Retinal pigment epithelial cell (primary cell): Measurements from ENCODE around the gene ALK.

Experiments used
- DNase-seq: peaks from one replicate; pipeline ENCODE4 v3.0.0-alpha.2; 2010; ENCODE audit warnings: low read depth
- H3K4me3 ChIP-seq: 2 replicates; pipeline ENCODE4 v1.5.1; 2011; ENCODE audit warnings: mild to moderate bottlenecking, low read length, control low read depth, moderate library complexity
- TF ChIP-seq, protein P1 (sequence below): conservative IDR thresholded peaks from 2 replicates; pipeline ENCODE4 v1.5.1; 2011; ENCODE audit warnings: low read depth, low read length, control low read depth, inconsistent platforms

The ALK gene

DNA sequence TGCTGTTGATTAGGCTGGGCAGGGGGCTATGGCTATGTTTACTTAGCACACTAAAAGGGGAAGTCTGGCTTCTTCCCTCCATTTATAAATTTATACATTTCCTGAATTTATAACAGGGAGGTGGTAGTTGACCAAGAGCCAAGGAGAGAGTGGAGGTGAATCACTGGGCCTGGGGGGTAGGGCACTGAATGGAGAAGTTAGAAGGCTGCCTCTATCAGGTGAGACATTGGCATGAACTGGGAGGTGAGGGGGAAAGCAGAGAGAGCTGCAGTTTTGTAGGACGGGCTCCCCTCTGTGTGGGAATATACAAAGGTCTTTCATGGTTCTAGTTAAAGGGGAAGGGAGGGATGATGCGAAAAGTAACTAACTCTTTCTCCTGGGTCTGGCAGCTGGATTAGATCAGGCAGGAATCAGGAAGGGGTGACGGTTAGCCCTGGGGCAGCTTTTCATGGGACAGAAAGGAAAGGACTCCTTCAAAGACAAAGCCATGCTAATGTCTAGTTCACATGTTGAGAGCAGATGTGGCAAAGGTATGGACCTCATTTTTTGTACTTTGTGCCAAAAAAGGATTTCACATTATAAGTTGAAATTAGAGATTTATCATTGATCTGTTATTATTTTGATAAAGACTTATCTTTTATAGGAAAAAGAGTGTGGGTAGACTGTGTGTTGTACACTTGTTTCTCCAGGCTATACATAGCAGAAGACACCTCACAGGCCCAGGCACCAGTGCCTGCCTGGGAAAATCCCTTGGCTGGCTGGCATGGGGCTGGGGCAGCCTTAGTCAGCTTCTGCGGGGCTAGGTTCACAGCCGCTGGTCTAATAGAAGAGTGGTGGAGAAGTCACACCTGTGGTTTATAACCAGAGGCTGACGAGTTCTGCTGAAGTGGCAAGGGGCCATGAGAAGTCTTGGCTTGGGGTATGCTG is 647.4 kb downstream of the ALK start:
- no peak for DNase-seq
- H3K4me3 ChIP-seq: no peak overlapping the region
- TF ChIP-seq, protein P1, sequence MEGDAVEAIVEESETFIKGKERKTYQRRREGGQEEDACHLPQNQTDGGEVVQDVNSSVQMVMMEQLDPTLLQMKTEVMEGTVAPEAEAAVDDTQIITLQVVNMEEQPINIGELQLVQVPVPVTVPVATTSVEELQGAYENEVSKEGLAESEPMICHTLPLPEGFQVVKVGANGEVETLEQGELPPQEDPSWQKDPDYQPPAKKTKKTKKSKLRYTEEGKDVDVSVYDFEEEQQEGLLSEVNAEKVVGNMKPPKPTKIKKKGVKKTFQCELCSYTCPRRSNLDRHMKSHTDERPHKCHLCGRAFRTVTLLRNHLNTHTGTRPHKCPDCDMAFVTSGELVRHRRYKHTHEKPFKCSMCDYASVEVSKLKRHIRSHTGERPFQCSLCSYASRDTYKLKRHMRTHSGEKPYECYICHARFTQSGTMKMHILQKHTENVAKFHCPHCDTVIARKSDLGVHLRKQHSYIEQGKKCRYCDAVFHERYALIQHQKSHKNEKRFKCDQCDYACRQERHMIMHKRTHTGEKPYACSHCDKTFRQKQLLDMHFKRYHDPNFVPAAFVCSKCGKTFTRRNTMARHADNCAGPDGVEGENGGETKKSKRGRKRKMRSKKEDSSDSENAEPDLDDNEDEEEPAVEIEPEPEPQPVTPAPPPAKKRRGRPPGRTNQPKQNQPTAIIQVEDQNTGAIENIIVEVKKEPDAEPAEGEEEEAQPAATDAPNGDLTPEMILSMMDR: no peak

GRCh38 chr2:29273004-29273684 is 648.2 kb downstream of the ALK start:
- DNase-seq: no peak
- no peak overlapping the region for H3K4me3 ChIP-seq
- TF ChIP-seq, protein P1: no peak

- DNase-seq: no peak
- TF ChIP-seq, protein P1: no peak
- no peak overlapping the region for H3K4me3 ChIP-seq
Observed at GRCh38 chr2:29272311-29272710, 649.1 kb downstream of the ALK start.

- H3K4me3 ChIP-seq: no peak overlapping the region
- no peak for DNase-seq
- TF ChIP-seq, protein P1: no peak
Observed at GRCh38 chr2:29270701-29271121, 650.7 kb downstream of the ALK start.

DNA sequence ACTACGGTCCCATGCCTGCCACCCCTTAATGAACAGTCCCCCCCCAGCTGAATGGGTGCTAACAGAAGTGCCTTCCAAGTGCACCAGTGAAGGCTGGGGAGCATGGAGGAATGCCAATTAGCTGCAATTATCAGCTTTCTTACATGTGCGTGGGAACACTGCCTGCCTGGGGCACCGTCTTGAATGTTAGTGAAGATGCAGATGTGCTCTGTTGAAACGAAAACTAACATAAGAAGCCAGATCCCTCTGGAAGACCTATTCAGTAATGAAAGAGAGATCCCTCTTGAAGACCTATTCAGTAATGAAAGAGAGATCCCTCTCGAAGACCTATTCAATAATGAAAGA is 651.6 kb downstream of the ALK start:
- no peak overlapping the region for H3K4me3 ChIP-seq
- TF ChIP-seq, protein P1: no peak
- no peak for DNase-seq

GRCh38 chr2:29269095-29269764 is 652.2 kb downstream of the ALK start:
- TF ChIP-seq, protein P1: no peak
- H3K4me3 ChIP-seq: no peak overlapping the region
- DNase-seq: no peak
